ENCODE data around the gene ZBTB21.
"Not testable (repeated sequence)": the region's sequence is repeated elsewhere in the genome, so short reads cannot be mapped to it uniquely, and the experiment has no call there.

Gene ZBTB21

DNA sequence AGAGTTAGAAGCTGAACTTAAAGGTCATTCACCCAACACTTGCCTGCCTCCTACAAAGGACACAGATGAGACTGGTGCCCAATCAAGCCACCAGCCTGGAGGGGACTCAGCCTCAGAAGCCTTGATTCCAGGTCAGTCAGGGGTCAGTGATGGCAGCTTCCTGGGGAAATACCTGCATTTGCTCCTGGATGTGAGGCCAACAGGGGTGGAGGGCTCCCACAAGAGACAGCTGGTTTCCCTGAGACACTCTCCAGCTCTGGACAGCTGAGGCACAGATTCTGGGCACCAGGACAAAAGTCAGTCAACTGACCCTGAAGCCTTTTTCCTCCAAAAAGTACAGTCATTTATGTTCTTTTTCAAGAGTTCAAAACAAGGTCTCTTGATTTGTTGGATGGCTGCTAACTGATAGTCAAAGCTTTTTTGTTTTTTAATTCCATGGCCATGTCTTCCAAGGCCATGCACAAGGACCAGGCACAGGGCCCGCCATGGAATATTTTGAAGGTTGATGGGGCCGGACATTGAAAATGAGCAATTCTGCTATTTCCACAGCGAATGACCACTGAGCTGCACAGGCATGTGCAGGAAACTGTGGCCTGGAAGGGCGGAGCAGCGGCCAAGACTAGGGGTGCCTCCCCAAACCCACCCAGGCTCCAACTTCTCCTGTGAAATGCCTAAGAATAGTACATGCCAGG, 58.1 kb downstream of the ZBTB21 start:
- DNase-seq (ENCODE audit: low read depth): no peak

DNA sequence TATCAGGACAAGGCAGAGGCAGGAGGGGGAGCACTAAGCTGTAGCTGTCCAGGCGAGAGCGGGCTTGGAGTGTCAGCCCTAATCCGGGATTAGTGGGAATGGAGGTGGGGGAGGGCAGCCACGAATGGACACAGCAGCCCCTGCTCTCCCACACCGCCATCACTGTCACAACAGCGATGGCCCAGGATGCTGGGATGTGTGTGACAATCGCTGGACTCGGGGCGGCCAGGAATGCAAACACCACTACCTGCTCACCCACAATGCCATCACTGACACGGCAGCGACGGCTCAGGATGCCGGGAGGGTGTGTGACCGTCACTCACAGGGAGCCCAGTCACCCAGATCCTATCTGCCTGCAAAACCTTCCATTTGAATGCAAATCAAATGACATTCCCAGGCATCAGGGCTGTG, 59.2 kb downstream of the ZBTB21 start:
- no peak for DNase-seq (ENCODE audit: low read depth)

DNA sequence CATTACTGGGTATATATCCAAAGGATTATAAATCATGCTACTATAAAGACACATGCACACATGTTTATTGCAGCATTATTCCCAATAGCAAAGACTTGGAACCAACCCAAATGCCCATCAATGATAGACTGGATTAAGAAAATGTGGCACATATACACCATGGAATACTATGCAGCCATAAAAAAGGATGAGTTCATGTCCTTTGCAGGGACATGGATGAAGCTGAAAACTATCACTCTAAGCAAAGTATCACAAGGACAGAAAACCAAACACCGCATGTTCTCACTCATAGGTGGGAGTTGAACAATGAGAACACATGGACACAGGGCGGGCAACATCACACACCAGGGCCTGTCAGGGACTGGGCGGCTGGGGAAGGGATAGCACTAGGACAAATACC, 60.5 kb downstream of the ZBTB21 start:
- DNase-seq (ENCODE audit: low read depth): not testable (repeated sequence)

DNA sequence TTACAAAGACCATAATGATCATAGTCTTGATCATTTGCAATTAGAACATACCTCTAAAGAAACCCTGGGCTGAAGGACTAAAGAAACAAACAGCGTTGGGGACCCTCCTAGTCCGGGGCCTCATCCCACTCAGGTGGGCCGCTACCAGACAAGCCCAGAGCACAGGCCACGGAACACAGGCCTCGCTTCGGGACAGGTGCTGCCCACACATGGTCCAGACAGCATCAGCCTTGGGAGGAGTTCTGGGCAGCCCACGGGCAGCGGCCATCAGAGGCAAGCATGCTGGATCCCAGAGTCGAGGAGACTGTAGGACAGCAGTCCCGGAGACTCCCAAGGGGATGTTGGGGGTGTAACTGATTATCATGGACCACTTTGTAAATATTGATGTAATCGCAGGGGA, 61.3 kb downstream of the ZBTB21 start:
- no peak for DNase-seq (ENCODE audit: low read depth)

DNA sequence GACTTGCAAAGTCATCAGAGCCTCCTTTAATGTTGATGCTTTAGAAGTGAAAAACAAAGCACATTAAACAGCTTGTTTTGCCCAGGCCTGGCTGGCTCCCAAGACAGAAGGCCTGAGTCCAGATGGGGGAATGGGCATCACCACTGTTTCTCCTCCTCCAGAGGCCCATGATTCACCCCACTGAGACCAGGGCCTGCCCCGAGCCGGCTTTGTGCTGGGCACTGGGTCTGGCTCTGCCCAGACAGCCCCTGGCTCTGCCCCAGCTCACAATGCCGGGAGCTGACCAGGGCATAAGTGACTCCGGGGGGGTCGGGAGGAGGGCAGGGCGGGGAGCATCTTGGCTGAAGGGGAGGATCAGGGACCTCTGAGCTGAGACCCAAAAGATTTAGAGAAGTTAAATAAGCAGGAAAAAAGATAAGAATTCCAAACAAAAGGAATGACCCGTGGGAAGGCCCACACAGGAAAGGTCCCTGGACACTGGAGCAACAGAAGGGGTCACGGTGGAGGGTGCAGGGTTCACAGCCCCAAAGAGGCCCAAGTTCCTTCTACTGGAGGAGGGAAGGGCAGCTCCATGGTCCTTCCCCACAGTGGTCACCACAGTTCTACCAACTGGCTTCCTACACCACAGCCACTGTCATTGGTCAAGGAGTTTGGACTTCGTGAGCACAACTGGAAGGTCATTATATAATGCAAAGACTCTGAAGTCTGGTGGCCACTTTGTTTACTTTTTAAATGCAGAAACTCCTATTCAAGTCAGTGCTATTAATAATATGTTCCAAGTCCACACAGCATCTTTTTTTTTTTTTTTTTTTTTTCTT, 61.9 kb downstream of the ZBTB21 start:
- no peak for DNase-seq (ENCODE audit: low read depth)

DNA sequence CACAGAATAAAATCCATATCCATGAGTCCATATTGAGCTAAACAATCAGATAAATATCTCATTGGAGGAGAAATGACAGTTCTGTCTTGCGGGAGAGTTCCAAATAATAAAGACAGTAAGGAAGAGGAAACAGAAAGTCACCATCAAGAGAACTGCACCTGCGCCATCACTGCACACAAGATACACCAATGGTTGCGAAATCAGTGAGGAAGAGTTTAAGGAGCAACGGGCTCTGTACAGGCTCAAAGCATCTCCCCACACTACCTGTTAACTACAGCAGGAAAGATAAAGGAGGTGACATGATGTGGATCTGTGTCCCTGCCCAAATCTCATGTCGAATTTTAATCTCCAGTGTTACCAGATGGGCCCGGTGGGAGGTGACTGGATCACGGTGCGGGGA, 64.2 kb downstream of the ZBTB21 start:
- no peak for DNase-seq (ENCODE audit: low read depth)

DNA sequence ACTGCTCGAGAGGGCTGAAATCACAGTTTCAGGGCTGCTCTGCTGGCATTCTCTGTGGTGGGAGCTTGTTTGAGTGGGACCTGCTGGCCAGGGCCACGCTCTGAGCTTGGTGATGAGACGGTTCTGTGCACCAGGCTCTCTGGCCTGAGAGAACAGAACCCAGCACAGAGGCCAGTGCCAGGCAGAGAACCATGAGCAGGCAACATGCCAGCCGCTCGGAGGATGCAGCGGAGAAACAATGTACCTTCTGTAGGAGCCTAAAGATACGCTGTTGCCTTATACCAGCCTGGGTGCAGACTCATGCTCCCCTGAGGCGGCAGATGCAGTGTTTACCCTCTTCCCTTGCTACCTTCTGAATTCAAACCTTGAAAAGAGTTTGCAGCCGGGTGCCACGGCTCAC, 66.3 kb downstream of the ZBTB21 start:
- DNase-seq (ENCODE audit: low read depth): no peak

DNA sequence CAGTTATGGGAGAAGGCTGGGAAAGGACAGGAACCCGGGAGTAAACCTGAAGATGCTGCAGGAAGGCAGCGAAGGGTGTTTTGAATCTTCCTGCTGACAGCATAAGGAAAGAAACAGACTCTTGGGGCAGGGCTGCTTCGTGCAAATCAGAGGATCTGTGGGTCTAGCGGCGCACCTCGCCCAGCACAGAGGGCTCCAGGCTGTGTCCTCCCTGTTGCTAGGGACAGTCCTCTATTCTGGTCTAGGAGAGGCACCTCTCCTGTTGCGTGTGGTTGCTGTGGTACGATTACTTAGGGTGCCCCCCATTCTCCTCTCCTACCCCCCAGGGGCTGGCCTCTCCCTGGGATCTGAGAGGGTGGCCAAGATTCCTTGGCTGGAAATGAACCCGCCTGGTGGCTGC, 67.7 kb downstream of the ZBTB21 start:
- no peak for DNase-seq (ENCODE audit: low read depth)

DNA sequence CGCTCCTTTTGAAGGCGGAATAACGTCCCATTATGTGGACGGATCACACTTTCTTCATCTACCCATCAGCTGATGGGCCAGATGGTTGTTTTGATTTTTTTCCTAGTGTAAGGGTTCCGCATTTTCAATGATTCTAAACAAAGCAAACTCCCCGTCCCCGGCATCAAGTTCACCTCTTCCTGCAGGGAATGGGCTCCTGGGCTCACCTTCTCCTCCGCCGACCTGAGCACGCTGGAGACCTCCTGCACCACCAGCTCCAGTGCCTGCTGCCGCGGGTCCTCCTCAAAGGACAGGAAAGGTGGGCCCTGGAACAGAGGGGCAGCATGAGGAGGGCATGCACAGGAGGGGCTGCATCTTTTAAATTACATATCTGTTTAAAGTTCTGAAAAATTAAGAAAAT, 68.2 kb downstream of the ZBTB21 start:
- DNase-seq (ENCODE audit: low read depth): no peak

DNA sequence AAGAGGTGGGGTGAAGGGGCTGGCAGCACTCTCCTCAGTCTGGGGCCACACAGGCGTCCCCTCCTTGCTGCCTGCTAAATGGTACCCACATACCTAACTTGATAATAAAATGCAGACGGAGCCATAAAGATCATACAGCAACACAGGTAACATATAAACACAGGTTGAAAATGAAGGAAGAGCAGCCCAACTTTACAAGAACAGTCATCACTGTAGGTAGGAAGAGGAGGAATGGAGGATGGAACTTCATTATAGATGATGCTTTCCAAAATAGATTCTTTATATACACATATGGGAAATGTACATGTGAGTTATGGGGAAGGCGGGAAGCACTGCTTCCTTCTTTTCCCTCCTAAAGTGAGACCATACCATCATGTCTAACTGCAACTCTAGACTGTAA, 69.7 kb downstream of the ZBTB21 start:
- no peak for DNase-seq (ENCODE audit: low read depth)

DNA sequence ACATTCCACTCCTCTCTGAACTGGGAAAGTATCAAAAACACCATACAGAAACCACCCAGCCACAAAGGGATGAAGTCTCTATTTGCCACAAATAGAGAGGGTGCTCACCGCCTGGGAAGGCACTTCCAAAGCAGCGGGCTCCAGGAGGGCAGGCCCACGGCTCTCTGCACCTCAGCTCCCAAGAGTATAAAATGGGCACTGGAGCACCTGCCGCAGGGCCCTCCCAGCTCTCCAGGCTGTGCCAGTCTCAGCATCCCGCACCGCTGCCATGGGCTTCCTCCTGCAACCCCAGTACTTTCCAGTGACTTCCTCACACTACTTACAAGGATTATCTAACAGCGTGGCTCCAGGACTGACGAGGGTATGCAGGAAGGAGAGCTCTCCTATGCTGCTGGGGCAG, 70.8 kb downstream of the ZBTB21 start:
- DNase-seq (ENCODE audit: low read depth): no peak
